Skin epidermis (tissue), 12 donors: ENCODE data around the gene ASIC2.

Experiments
- H3K27ac ChIP-seq, 21 experiments: fragments of 200-600 bp; sonication (generic) in 11 of 21; one replicate each; pipeline ENCODE4 v1.5.0; 2020; ENCODE audit warnings: mild to moderate bottlenecking in 3 of 21, inconsistent platforms in 2 of 21, moderate library complexity in 2 of 21
- H3K4me3 ChIP-seq, 7 experiments: fragments of 200-600 bp; sonication (generic) in 2 of 7; one replicate each; pipeline ENCODE4 v1.5.0; 2020; ENCODE audit warnings: inconsistent platforms in 2 of 7, mild to moderate bottlenecking in 2 of 7, moderate library complexity in 1 of 7

The ASIC2 gene

DNA sequence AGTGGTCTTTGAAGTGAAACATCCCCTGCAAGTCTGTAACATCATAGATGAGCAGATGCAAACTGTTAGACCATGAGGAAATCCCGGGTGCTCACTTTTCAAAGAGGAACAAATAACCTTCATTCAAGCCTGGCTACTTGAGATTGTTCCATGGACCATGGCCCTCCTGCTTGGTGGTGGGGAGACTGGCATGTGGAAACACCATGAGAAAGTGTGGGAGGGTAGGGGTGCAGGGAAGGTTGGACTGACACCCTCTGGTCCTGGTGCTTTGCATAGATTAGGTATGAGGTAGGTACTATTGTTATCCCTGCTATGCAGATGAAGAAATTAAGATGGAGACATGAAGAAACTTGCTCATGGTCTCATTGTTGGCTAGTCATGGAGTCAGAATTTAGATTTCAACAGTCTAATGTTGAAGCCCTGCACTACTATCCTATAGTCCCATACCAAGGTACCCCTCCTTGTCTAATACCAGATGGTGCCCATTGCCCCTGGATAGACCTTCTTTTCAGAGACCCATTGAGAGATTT, 242.4 kb downstream of the ASIC2 start:
- Histone ChIP-seq H3K27ac (no peak overlapping the region), H3K4me3 (no peak overlapping the region)

DNA sequence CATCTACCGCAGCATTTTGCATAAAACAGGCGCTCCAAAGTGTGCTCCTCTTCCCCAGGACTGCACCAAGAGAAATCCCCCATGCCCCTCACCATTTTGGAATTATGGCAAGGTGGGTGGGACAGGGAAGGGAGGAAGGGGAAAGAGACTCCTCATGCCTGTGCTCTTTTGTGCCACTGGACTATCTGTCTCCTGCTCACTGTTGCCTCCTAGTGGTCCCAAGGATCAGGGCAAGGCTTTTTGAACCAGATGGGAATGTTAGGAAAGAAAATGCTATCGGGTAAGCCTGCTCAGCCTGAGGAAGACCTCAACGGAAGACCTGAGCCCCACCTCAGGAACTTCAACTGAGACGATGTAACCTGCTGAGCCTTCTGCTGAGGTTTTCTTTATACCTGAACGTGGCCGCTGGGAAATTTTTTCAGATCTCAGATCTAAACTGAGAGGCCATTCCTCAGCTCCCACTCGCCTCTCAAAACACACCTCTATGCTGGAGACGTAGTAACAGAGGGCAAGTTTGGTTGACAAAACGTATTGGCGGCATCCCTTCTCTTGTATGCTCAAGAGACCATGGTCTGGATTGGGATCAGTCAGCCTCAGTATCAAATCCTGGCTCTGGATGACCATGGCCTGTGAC, 243.2 kb downstream of the ASIC2 start:
- Histone ChIP-seq H3K27ac (no peak overlapping the region), H3K4me3 (no peak overlapping the region)

DNA sequence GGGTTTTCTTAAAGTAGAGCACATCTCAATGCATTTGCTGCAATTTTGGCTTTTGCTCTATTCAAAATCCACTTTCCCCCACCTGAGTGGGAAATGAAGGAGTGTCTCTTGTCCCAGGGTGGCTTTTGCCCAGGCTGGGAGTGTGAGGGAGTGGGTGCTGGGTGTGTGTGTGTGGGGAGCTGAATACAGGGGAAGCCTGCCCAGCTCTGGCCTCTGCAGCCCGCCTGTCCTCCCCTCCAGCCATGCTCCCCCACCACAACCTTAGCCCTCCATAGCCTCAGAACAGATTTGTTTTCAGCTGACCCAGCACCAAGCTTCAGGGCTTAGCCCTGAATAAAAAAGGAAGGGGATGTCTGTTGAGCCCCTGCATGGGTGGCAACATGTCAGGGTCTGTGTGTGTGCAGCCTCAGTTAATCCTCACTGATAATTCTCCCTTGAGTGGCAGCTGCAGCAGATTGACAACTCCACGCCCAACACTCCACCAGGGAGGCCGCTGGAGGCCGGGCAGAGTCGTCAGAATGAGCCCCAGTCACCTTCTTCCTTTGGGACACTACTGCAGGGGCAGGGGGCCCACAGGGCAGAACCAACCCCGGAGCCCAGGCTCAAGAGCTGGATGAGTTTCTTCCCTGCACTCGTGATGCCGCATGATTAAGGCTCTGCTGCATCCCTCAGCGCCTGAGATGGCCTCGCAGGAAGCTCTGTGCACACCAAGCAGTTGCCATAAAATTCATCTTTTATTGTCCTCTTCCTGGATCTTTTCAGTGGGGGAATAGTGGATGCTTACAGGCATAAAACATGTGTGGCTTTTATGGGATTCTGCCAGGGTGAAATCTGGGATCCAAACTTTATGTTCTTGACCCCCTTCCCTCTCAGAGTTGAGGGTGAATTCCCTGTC, 246.5 kb downstream of the ASIC2 start:
- Histone ChIP-seq H3K4me3 (no peak overlapping the region), H3K27ac (no peak overlapping the region)

DNA sequence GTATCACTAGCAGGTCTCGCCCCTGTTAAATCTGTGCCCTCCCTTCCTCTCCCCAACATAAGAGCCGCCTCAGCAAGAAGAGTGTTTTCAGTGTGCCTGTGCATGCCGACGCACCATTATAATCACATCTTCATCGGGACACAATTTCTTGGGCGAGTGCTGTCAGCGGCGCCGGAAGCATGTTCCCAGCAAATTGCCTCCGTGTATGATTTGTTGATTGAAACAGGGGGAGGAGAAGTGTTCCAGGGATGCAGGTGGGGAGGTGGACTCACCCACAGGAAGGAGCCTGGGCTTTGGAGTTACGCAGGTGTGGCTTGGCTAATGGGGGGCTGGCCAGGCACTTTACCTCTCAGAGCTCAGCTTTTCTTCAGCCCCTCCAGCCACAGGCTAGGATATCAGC, 247.9 kb downstream of the ASIC2 start:
- H3K27ac ChIP-seq = no peak overlapping the region

DNA sequence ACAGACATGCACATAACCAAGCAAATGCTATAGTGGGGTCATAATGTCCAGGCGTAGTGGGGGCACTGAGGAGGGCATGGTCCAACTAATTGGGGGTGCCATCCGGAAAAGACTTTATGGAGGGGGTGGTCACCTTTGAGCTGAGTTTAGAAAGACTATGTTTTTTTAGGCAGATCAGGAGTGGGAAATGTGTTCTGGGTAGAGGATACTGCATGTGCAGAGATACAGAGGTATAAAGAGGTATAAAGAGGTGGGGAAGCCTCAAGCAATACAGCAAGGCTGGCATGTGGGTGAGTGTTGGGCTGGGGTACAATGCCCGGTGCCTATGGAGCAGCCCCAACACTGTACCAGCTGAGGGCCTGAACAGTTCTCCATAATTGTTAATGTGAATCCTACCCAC, 248.3 kb downstream of the ASIC2 start:
- H3K27ac ChIP-seq = no peak overlapping the region
- H3K4me3 ChIP-seq = no peak overlapping the region

More for the DNA sequence above, 247.9 kb downstream of the ASIC2 start:
- no peak overlapping the region for H3K4me3 ChIP-seq

DNA sequence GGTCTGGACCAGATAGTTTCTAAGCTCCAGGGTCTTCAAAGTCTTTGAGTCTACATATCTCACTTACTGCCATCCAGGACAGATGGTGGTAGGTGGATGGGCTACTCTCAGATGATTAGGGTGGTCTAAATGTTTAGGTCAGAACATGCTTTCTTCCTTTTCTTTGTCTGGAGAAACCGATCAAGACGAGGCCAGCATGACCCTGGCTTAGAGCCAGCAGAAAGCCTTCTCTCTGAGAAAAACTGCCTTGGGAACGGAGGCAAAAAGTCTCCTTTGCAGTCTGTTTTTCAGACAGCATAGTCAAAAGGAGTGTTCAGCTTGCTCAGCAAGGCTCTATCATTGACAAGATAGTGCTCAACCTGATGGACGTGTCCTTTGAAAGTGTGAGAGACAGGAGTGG, 252.6 kb downstream of the ASIC2 start:
- H3K27ac ChIP-seq = no peak overlapping the region
- no peak overlapping the region for H3K4me3 ChIP-seq

DNA sequence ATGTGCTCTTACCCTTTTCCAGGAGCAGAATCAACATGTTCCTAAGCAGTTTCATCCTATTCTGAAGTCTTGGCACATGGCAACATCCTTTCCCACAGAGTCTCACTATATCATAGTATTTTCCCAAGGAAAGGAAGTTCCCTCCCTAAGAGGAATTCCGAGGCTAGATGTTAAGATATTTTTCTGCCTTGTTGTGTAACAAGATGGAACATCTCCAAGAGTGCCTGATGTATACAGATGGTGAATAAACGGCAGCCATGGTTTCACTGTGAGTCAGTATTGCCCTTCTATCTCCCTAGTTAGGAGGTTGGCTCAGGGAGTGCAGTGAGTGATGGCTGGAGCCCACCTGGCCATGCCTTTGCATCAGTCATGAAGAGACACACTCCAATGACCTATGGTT, 253.2 kb downstream of the ASIC2 start:
- H3K4me3 ChIP-seq = no peak overlapping the region
- no peak overlapping the region for H3K27ac ChIP-seq

DNA sequence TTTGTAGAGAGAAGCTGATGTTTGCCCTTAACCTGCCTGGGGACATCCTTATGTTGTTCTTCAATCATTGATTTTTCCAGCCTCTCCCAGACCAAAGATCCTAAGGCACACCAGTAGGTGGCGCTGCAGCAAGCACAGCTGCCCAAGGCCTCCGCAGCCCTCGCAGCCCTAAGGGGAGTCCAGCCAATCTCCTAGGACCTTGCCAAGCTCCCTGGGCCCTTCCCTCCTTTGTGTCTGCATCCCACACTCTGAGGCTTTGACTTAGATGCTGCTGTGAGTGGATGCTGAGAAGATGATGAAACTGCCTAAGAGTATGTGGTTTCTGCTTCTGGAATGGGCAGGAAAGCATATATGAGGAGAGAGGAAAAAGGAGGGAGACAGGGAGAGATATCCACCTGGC, 254.4 kb downstream of the ASIC2 start:
- no peak overlapping the region for H3K27ac ChIP-seq
- H3K4me3 ChIP-seq = no peak overlapping the region

DNA sequence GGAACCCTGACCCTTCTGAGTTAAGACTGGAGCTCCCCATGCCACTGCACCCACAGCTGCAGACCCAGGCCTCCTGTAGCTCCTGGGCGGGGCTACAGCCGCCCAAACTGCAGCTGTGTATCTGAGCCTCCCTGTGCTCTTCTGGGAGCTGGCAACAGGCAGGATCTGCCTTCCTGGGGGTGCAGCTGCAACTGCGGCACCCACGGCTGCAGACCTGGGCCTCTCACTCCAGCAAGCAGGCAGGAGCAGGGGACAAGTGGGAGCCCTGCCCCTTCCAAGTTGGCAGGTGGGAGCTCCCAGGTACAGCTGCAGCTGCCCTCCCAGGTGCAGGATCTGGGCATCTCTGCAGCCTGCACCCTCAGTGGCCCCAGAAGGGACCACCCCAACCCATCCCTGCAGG, 259.9 kb downstream of the ASIC2 start:
- no peak overlapping the region for H3K4me3 ChIP-seq
- H3K27ac ChIP-seq = no peak overlapping the region

DNA sequence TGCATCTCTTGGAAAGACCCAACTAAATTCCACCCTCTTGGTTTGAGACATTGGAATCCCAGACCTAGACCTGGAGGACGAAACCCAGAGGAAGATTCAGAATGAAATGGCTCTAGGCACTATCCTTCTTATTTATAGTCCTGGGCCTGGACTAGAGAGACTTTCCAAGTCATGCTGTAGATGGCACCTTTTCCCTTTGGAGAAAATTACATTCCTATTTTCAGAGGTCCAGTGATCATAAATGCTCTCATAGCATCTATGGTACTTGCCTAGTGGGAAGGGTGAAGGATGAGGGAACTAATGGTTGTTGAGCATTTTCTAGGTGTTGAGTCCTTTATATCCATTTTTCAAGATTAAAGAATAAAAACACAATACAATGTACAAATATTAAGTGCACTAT, 264.3 kb downstream of the ASIC2 start:
- H3K4me3 ChIP-seq = no peak overlapping the region
- H3K27ac ChIP-seq = no peak overlapping the region

DNA sequence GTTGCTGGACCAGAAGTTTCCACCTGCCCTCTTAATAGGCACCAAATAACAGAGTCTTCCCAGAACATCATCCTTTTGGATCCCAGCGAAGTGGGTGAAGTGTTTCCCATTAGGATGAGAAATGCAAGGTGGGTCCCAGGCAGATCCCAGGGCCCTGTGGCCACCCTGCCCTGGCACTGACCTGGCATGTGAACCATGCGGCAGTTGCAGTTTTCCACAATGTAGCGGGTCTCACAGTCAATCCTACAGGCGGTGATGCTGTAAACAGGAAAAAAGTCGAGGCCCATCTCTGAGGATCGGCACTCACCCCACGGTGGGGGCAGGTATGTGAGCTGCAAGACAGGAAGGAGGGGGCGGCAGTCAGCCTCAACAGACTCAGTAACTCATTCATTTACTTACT, 265.0 kb downstream of the ASIC2 start:
- Histone ChIP-seq H3K4me3 (no peak overlapping the region), H3K27ac (no peak overlapping the region)

DNA sequence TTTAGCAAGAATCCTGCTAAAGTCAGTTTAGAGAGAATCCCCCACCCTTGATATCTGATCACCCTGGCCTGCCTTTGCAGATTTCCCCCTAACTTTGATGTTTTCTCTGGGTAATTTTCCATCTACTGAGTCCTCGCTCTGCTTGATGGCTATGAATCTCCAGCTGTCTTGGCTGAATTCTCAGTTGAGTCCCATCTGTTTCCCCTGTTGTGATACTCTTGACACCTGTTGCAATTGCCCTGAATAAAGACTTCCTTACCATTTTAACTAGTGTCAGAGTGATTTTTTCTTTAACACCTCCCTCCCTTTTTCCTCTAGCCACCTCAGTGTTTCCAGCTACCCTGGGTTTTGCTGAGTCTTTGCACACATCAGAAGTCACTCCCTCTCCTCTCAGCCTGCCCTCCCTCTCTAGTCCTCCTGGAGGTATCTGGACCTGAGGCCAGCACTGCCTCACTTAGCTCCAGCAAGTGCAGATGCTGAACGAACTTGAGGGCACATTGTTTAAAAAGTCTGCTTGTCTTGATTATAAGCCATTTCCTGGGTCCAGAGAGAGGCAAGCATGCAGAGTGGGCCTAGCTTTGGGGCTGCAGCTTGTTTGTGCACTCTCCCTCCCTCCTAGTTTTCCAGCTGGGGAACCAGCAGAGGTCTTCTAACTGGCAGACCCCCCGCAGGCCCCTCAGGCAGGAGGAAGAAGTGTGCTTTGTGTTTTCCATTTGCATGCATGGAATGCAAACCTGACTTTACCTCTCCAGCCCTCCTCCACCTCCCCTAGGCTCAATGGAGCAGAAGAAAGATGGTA, 268.2 kb downstream of the ASIC2 start:
- no peak overlapping the region for H3K27ac ChIP-seq

DNA sequence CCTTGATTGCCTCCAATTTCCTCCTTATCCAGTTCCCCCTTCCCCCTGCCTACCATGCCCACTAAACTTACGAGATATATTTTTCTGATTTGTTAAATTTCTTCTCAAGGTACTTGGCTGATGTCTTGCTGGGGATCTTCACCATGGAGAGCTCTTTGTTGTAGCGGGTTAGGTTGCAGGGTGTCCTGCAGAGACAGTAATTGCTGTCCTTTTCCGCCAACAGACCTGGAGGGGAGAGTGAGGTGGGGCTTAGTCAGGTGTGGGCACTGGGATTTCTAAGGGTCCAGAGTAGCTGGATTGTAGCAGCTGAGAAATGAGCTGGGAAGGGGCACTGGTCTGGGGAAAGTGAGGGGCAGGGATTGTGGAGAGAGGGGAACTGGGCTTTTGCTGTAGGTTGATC, 269.3 kb downstream of the ASIC2 start:
- no peak overlapping the region for H3K27ac ChIP-seq
- no peak overlapping the region for H3K4me3 ChIP-seq

More for the DNA sequence above, 268.2 kb downstream of the ASIC2 start:
- H3K4me3 ChIP-seq = no peak overlapping the region

DNA sequence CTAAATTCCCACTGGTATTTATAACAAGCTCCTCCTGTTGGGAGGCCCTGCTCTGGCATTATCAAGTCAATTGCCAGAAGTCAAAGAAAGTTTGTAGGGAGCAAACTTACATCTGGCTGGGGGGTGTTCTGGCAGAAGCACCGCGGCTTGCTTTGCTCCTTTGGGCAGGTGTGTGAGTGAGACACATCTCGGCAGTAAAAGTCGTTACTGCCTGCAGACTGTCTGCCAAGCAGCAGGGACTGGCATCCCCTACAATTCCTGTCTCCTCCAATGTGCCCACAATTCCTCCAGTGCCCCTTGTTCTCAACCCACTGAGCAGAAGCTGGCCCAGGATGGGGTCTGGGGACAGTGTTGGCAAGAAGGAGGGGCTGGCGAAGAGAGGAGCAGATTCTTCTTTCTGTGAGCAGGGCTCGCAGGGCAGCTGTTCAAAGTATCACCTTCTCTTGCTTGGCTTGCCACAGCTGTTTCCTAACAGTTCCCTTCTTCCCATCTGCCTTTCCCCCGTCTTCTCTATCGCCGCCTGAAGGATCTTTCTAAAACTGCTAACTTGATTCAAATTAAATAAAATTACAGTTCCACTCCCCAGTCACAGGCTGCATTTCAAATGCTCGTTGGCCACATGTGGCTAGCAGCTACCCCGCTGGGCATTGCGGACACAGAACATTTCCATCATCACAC, 271.2 kb downstream of the ASIC2 start:
- Histone ChIP-seq H3K27ac (no peak overlapping the region), H3K4me3 (no peak overlapping the region)

DNA sequence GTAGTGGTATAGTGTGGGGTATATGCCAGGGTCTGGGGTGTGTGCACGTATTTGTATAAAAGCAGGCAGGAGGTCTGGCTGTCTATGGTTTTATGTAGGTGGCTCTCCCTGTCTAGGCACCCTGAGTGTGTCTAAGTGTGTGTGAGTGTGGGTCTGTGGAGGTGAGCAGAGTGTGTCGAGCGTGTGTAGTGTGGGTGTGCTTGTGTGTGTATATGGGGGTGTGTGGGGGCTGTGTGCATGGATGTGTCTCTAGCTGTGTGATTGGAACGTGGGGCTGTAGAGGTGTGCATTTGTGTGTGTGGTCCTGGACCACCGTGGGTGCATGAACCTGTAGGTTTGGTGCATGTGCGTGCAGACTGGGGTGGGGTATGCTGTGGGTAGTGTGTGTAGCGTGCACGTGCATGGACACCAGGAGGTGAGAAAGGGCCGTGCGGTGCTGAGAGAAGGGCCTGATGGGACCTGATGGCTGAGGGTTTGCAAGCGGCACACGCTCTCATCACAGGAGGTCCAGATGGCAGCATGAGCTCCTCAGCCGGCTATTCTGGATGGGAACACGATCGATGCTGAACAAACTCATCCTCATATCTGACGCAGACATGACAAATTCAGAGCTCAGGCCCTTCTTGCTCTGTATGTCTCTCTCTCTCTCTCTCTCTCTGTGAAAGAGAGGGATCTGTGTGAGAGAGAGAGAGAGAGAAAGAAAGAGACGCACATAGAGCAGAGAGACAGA, 273.8 kb downstream of the ASIC2 start:
- Histone ChIP-seq H3K27ac (no peak overlapping the region), H3K4me3 (no peak overlapping the region)

DNA sequence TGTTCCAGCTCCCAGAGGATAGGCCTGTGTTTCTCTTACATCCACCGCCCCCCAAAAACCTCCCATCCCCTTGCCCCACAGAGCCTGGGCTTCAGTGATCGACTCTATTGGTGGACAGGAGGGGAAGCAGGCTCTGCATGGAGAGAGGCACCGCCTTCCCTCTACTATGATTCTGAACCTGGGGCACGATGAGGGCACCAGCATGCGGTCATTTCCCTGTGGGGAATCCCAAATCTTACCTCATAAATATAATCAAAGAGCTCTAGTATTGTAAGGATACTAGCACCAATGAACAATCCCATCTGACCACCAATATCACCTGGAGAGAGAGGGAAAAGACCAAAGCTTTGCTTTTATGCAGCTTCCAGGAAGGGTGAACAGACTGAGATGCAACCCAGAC, 275.7 kb downstream of the ASIC2 start:
- H3K4me3 ChIP-seq = no peak overlapping the region
- no peak overlapping the region for H3K27ac ChIP-seq

DNA sequence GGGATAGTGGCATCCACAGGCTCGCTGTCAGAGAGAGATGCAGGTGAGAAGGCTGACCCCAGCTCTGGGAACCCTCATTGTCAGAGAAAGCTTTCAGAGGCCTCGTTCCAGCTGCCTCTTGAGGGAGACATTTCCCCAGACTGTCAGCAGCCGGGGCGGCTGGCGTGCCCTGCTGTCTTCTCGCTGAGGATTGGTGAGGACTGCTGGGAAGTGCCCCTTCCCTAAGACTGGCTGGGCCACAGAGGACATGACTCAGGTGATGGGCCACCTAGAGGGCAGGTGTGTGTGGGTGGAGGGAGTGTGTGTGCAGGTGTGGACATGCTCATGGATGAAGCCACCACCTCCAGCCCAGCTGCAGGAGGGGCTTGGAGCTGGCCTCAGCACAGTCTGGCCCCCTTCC, 276.2 kb downstream of the ASIC2 start:
- Histone ChIP-seq H3K4me3 (no peak overlapping the region), H3K27ac (no peak overlapping the region)

DNA sequence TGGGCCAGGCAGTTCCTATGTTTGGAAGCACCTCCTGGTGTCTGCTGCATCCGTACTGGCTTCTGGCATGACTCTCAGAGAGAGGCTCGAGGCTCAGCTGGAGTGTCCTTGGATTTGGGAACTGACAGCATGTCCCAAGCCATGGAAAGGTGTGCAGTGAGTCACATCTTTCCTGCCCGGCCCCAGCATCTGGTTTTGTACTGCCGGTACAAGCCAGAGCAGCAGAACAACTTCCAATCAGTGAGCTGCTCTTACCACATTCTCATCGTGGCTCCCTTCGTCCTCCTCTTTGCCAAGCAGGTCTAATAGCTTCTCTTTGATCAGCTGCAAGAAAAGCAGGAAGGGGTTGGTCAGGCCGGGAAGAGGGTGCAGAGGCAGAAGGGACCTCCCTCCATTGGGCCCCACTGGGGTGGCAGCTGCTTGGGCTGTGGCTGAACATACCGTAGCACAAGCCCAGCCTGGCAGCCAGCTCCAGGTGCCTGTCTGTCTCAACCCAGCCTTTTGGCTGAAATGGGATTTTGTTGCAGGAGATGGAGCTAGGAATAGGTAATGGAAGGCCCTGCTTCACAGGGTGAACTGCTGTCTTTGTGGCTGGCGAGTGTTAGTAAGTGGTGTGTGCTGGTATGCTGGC, 277.3 kb downstream of the ASIC2 start:
- H3K4me3 ChIP-seq = no peak overlapping the region
- no peak overlapping the region for H3K27ac ChIP-seq

DNA sequence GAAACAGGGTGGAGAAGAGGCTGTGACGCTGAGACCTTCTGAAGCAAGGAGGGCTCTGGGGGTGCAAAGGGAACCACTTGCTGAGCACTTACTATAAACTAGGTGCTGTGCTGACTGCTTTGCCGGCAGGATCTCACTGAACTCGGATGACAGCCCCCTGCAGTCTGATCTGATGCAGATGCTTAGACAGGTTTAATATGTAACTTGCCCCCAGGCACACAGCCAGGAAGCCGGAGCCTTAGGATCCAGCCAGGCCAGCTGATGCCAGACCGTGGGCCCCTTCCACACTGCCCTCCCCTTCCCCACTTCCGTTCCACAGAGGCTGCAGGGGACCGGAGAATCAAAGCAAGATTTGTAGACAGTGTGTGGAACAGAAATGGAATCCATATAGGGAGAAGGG, 278.3 kb downstream of the ASIC2 start:
- H3K27ac ChIP-seq = no peak overlapping the region
- no peak overlapping the region for H3K4me3 ChIP-seq
